HG03432 (cell line): Measurements from ENCODE around the gene ANKRD65.
A peak's percentile ranks its signal among the peaks of the same experiment; 100 is the strongest.
"Not testable (repeated sequence)": the region's sequence is repeated elsewhere in the genome, so short reads cannot be mapped to it uniquely, and the experiment has no call there.

Source experiments
- ATAC-seq: cut with Tn5 transposase; IDR thresholded peaks from one replicate; pipeline ENCODE4 v1.9.1; 2021; ENCODE audit warnings: mild to moderate bottlenecking, moderate library complexity; ENCODE audit not compliant: unreplicated experiment

ANKRD65 gene

DNA sequence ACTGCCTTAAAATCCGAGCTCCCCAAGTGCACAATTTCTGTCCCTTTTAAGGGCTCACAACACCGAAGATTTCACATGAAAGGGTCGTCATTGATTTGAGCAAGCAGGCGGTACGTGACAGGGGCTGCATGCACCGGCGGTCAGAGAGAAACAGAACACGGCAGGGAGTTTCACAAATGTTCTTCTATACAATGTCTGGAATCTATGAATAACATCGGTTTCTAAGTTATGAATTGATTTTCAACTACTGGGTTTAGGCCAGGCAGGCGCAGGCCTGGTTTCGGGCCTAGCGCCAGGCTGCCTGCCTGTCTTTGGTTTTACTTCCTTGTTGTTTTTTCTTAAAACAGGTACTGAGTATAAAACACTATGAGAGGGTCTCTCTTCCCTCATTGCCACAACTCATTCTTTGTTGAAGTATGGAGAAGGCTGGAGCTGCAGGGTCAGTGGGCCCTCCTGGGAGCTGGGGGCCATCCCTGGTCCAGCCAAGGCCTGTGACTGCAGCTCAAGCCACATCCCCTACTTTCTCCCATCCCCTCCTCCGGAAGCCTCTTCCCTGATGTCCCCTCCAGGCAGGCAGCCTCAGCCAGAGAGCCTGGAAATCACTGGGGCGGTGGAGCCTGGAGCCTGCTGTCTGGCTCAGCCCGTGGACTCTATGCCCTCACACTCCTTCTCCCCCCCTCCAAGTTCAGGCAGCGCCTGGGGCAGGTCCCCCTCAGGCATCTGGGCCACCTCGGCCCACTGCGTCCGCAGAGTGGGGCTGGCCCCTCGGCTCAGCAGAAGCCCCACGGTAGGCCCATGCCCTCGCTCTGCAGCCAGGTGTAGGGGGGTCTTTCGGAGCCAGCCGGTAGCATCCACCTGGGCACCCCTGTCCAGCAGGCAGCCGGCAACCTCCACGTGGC is 2.4 kb downstream of the ANKRD65 start:
- ATAC-seq, result no peak

DNA sequence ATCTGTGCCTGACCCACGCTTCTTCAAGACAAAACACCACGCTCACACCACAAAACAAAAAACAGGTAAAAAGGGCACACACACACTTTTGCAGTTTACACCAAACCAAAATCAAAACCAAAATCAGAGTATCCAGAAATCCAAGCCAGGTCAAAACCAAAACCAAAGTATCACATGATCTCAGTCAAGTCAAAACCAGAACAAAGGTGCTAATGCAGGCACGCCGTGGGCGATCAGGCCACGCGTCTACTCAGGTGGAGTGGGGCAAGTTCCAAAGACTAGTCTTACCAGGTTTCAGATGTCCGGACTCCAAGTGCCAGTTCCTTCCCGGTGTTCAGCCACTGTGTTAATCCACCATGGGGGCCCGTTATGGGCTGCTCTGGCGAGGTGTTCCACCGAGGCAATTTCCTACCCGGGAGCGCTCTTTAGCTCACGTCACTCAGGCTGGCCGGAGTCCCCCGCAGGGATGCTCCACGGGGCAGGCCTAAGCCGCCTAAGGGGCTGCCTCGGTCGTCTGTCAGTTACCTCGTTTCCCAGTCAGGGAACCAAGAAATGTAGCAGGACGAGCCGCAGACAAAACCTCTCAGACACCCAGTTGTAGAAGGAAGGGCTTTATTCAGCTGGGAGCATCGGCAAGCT is 3.1 kb downstream of the ANKRD65 start:
- not testable (repeated sequence) for ATAC-seq

DNA sequence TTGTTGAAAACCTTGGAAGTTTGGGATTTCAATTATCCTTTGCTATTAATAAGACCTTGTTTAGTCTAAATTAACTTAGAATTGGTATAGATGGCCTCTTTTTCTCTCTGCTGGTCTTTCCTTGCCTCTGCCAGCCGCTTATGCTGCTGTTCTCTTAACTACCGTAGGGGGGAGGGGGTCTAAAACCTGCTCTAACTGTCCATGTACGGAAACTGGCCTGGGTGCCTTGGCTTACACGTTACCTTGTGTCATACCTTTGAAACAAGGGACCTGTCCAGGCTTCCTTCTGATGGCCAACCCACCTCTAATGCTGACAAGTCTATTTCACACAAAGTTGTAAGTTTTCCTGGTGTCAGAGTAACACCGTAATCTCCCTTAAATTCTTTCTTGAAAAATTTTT is 3.7 kb downstream of the ANKRD65 start:
- not testable (repeated sequence) for ATAC-seq

DNA sequence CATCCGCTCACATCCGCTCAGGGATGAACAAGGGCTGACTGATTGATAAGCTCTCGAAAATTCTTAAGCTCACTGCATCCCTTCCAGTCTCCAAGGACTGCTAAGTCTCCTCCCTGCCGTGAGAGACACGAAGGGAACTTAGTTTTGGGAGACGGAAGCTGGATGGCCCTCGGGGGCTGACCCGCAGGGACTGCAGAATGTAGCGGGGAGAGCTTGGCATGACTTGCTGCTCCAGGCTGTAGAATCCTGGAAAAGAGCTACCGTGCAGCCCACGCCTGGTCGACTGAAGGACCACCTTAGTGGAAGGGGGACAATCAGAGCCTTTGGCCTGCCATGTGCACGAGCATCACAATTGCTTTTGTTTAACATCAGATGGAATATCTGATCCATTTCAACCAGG is 5.3 kb downstream of the ANKRD65 start:
- no peak for ATAC-seq

DNA sequence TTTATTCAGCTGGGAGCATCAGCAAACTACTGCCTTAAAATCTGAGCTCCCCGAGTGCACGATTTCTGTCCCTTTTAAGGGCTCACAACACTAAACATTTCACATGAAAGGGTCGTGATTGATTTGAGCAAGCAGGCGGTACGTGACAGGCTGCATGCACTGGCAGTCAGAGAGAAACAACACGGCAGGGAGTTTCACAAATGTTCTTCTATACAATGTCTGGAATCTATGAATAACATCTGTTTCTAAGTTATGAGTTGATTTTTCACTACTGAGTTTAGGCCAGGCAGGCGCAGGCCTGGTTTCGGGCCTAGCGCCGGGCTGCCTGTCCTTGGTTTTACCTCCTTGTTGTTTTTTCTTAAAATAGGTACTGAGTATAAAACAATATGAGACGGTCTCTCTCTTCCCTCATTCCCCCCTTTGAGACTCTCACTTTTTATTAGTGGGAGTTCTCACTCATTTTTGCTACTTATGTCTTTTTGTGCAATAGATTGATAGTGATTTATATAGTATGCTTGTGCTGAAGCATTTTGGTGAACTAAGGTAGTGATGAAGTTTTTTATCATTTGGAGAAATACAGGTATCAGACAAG is 8.7 kb downstream of the ANKRD65 start:
- not testable (repeated sequence) for ATAC-seq

DNA sequence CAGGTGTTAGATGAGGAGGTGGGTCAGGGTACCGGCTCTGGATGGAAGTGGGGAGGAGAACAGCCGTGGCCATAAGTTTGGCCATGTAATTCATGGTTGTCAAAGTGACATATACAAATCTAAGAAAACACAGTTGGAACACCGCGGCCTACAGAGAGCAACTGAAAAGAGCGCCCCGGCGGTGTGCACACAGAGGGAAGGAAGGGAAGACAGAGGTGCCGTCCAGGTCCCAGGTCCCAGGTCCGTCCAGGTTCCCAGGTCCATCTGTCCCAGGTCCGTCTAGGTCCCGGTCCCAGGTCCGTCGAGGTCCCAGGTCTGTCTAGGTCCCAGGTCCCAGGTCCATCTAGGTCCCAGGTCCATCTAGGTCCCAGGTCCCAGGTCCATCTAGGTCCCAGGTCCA is 9.4 kb downstream of the ANKRD65 start:
- ATAC-seq, result no peak

DNA sequence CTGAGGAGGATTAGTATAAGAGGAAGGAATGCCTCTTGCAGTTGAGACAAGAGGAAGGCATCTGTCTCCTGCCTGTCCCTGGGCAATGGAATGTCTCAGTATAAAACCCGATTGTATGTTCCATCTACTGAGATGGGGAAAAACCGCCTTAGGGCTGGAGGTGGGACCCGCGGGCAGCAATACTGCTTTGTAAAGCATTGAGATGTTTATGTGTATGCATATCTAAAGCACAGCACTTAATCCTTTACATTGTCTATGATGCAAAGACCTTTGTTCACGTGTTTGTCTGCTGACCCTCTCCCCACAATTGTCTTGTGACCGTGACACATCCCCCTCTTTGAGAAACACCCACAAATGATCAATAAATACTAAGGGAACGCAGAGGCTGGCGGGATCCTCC is 10.8 kb downstream of the ANKRD65 start:
- ATAC-seq, result not testable (repeated sequence)

DNA sequence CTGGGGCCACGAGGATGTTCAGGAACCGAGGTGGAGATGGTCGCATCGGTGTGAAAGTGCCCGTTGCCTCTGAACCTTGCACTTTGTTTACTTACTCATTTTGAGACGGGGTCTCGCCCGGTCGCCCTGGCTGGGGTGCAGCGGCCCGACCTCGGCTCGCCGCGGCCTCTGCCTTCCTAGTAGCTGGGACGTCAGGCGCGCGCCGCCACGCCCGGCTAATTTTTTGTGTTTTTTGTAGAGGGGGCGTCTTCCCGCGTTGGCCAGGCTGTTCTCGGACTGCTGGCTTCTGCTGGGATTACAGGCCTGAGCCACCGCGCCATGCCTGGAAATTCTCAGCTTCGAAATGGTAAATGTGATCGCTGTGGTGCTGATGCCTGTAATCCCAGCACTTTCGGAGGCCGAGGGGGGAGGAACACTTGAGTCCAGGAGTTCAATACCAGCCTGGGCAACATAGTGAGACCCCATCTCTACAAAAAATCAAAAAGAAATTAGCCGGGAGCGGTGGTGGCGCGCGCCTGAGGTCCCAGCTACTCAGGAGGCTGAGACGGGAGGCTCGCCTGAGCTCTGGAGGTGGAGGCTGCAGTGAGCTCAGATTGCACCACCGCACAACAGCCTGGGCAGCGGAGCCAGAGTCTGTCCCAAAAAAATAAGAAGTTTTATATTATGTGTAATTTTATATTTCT is 13.3 kb downstream of the ANKRD65 start:
- ATAC-seq, result peak; percentile 32

DNA sequence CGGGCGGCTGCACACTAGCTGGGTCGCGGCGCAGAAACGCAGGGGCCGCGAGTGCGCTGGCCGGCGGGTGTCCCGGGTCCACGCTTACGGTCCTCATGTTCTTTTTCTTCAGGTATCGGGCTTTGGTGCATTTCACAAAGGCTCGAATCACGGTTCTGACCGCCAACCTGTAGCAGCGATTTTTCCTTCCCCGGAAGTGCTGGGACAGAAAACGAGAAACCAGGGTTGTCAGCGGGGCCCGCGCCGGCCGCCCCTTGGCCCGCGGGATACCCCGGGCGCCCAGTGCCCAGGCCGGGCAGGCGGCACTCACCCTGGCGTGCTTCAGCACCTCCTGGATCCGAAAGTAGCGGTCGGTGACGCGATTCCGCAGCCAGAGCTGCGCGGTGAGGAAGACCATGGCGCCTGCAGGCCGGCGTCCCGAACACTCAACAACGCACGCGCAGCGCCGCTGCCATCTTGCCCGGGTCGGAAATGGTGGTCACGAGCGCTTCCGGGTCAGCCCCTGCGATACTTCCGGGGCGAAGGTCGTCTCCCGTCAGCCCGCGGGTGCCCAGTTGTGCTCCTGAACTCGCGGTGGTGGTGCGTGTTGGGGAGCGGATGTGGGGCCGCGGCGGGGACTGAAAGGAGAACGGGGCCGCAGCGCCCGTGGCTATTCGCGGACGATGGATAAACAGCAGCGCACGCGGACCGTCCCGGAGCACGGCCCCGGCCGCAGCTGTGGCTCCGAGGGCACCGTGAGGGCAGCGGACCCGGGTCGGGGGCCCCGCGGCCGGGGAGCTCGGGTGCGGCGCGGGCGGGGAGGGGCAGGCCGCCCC is 14.0 kb downstream of the ANKRD65 start, which contains the start of gene MRPL20:
MRPL20 (minus strand) TSS at position 473 of the 815 bp plus-strand sequence; CDS start at position 397, 76 bp downstream.
- peak; percentile 89 for ATAC-seq

DNA sequence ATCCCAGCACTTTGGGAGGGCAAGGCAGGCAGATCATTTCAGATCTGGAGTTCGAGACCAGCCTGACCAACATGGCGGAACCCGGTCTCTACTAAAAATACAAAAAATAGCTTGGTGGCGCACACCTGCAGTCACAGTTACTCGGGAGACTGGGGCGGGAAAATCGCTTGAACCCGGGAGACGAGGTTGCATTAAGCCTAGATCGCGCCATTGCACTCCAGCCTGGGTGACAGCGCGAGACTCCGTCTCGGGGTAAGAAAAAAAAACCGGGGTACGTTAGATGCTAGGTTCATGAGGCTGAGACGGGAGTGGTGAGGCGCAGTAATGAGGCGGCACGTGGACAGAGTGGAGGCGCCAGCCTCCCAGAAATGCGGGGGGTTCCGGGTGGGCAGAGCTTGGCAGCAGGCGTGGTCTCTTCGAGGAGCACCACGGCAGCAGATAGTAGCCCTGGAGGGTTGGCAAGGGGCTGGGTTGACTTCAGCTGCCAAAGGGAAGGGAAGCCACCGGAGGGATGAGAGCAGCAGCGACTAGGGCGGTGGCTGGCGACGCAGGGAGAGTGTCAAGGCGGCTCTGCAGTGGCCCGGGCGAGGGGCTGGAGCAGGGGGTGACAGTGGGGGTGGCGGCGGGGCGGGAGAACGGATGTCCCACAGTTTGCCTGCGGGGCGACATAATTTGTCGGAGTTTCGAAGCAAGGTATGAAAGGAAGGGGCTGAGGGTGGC is 14.8 kb downstream of the ANKRD65 start:
- no peak for ATAC-seq

DNA sequence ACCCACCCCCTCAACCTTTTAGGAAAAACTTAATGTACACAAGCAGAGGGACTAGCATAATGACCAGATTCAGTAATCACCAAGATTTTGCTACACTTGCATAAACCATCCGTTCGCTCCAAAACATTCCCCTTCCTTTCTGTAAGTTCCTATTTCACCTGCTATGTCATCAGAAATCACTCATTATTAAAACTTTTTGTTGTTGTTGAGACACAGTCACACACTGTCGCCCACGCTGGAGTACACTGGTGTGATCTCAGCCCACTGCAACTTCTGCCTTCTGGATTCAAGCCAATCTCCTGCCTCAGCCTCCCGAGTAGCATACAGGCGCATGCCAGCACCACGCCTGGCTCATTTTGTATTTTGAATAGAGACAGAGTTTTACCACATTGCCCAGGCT is 17.4 kb downstream of the ANKRD65 start:
- no peak for ATAC-seq

DNA sequence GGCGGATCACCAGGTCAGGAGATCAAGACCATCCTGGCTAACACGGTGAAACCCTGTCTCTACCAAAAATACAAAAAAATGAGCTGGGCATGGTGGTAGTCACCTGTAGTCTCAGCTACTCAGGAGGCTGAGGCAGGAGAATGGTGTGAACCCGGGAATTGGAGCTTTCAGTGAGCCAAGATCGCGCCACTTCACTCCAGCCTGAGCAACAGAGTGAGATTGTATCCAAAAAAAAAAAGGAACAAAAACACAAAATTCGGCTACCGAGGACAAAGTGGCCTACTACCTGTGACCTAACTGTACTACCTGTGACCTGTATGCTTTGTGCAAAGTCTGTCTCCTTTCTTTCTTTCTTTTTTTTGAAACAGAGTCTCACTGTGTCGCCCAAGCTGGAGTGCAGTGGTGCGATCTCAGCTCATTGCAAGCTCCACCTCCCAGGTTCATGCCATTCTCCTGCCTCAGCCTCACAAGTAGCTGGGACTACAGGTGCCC is 18.1 kb downstream of the ANKRD65 start:
- ATAC-seq, result not testable (repeated sequence)

DNA sequence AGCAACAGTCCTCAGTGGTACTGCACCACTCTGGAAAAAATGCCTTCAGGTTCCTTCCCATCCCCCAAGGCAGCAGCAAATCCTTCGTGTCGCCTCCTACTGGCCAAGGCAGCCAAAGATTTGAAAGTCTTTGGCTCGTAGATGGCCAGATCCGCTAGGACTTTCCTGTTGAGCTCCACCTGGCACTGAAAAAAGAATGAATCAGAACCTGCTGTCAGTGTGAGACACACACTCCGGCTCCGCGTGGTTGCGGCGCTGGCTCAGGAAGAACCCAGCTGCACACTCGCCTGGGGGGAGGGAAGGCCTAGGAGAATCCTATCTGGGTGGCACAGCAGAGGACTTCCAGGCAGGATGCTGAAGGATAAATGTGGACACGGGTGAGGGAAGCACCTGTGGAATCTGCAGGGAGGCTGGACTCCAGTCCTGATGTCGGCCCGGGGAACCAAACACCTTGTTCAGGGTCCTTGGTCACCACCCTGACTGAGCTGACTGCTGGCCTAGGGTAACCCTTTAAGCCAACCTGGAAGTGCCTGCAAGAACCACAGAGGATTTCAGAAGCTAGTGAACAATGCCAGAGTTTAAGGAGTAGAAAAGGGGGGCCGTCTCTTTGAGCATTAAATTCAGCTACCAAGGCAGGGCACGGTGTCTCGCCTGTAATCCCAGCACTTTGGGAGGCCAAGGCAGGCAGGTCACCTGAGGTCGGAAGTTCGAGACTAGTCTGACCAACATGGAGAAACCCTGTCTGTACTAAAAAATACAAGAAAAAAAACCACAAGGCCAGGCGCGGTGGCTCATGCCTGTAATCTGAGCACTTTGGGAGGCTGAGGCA is 18.8 kb downstream of the ANKRD65 start:
- ATAC-seq, result no peak

DNA sequence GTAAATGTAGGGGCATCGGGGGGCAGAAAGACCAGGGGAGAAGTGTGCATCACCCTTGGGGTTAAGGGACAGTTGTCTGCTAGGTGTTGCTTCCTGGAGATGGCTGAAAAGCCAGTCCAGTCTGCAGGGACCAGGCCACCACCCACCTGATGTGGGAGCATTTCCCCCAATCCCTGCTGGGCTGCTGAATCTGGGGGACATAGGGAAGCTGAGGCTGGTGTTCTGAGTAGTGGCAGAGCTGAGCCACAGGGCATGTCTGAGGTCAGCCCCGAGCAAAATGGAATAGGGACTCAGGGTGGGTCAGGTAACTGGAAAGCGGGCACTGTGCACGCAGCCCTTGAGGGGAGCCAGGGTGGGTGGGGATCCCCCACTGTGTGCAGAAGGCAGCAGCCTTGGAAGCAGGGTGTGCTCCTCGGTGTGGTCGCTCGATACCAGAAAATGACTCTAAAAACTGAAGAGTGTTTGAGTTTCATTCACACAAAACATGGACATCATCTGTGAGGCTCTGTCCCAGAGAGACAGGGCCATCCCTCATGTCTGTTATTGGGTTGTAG is 19.5 kb downstream of the ANKRD65 start:
- ATAC-seq, result no peak

DNA sequence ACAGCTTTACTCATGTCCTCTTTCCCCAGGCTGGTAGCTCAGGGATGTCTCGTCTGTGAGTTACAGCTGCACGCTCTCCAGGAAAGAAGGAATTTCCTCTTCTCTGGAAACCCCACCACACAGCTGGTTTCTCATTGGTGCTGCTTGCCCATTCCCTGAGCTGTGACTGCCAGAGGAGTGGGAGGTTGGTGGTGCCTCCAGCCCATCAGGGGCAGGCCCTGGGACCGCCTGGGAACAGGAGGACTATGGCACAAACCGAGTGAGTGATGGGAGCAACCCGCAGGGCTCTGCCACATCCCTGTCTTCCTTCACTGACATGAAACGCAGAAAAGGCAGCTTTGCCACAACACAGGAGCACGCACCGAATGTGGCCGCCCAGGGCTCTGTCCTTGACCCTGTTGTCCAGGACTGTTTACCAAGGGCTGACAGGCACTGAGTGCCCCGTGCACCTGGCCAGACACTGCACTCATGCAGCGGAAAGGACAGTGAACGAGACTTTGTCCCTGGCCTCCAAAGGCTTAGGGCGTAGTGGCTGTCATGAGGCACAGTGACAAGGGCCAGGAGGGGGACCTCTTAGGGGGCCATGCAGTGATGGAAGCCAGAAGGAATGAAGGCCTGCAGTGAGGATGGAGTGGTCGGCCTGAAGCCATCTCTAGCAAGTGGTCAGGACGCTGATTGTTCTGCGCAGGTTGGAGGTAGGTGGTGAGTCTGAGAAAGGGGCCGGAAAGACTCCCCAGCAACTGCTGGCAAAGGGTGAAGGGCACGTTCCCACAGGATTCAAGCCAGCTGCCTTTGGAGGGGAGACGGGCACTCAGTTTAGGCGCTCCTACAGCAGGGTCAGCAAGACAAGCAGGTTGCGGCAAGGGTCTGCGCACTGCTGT is 20.3 kb downstream of the ANKRD65 start:
- ATAC-seq, result no peak

DNA sequence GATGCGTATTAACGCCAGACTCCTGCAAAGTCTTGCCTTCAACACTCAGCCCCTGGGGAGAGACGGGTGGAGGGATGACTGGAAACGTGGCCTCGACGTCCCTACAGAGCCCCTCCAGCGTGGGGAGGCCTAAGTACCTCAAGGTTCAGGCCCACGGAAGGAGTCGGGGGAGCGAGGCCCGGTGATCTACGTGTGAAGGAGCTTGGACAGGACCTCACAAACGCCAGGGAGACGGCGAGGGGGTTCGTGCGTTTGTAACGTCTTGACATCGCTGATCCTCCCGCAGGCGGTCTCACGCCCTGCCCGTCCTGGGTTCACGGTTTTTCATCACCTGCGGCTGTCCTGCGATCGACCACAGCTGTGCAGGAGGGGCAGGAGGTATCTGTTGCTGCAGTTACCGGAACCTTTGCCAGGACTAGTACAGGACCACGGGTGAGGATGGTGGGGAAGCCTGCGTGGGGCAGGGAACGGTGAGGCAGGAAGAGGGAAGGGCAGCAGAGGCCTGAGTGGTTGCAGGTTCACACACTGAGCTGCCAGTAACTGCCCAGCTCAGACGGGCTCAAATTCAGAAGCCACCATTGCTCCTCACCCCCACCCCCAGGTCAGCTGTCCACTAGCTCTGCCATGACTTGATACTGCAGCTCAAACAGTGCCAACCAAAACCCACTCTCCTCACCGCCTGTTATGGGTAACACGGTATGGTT is 21.1 kb downstream of the ANKRD65 start:
- ATAC-seq, result no peak
